Neuronal stem cell (in vitro differentiated cells): ENCODE data around the gene SHMT2.

Experiments
- DNase-seq: peaks from one replicate; pipeline ENCODE4 v3.0.0-alpha.2; 2013; ENCODE audit warnings: low spot score
- H2AFZ ChIP-seq: one replicate; pipeline ENCODE4 v1.6.1; 2013; ENCODE audit warnings: mild to moderate bottlenecking, low read length, inconsistent platforms
- H2AK5ac ChIP-seq: 2 replicates; pipeline ENCODE4 v1.6.1; 2013; ENCODE audit warnings: low read depth, mild to moderate bottlenecking, inconsistent platforms, low read length, moderate library complexity, mixed read lengths
- H2BK120ac ChIP-seq: 2 replicates; pipeline ENCODE4 v1.6.1; 2013; ENCODE audit warnings: low read depth, mild to moderate bottlenecking, inconsistent platforms, low read length, moderate library complexity, mixed read lengths
- H2BK12ac ChIP-seq: one replicate; pipeline ENCODE4 v1.6.1; 2013; ENCODE audit warnings: low read length, inconsistent platforms
- H2BK15ac ChIP-seq: 2 replicates; pipeline ENCODE4 v1.6.1; 2013; ENCODE audit warnings: mild to moderate bottlenecking, low read length, inconsistent platforms, mixed read lengths
- H2BK5ac ChIP-seq: one replicate; pipeline ENCODE4 v1.6.1; 2013; ENCODE audit warnings: inconsistent platforms, mild to moderate bottlenecking, low read length, moderate library complexity
- H3K14ac ChIP-seq: one replicate; pipeline ENCODE4 v1.6.1; 2013; ENCODE audit warnings: low read length, inconsistent platforms
- H3K18ac ChIP-seq: 2 replicates; pipeline ENCODE4 v1.6.1; 2013; ENCODE audit warnings: low read length, inconsistent platforms
- H3K23ac ChIP-seq: 2 replicates; pipeline ENCODE4 v1.6.1; 2013; ENCODE audit warnings: low read depth, mild to moderate bottlenecking, mixed read lengths, low read length, inconsistent platforms; ENCODE audit not compliant: poor library complexity
- H3K27ac ChIP-seq: replicated peaks from 3 replicates; pipeline ENCODE4 v1.5.1; 2013; ENCODE audit warnings: low read length, inconsistent platforms
- H3K27me3 ChIP-seq, 3 experiments: 2 replicates each; pipeline ENCODE4 v1.6.1; 2013; ENCODE audit warnings: low read length in 3 of 3, mild to moderate bottlenecking in 2 of 3, inconsistent platforms in 1 of 3, low read depth in 1 of 3, mixed read lengths in 1 of 3, moderate library complexity in 1 of 3; ENCODE audit not compliant: control insufficient read depth in 3 of 3, insufficient read depth in 3 of 3
- H3K36me3 ChIP-seq, 2 donors: replicated peaks in 1 of 2; 2 replicates each; pipeline ENCODE4 v1.6.1; 2013; ENCODE audit warnings: low read length in 2 of 2; ENCODE audit not compliant: control insufficient read depth in 2 of 2, insufficient read depth in 2 of 2
- H3K4ac ChIP-seq: 2 replicates; pipeline ENCODE4 v1.6.1; 2013; ENCODE audit warnings: inconsistent platforms, mild to moderate bottlenecking, low read length, moderate library complexity
- H3K4me1 ChIP-seq, 2 donors: 1 replicate in 1 of 2; 2 replicates in 1 of 2; pipeline ENCODE4 v1.6.1; 2013; ENCODE audit warnings: low read length in 2 of 2, low read depth in 1 of 2; ENCODE audit not compliant: control insufficient read depth in 2 of 2, insufficient read depth in 1 of 2
- H3K4me2 ChIP-seq: one replicate; pipeline ENCODE4 v1.6.1; 2013; ENCODE audit warnings: mild to moderate bottlenecking, low read length, inconsistent platforms; ENCODE audit not compliant: insufficient read depth, poor library complexity, severe bottlenecking
- H3K4me3 ChIP-seq, 2 donors: 2 replicates each; pipeline ENCODE4 v1.5.1; 2013; ENCODE audit warnings: low read length in 2 of 2, mild to moderate bottlenecking in 2 of 2, inconsistent platforms in 1 of 2, moderate library complexity in 1 of 2
- H3K79me1 ChIP-seq: one replicate; pipeline ENCODE4 v1.6.1; 2013; ENCODE audit warnings: low read depth, mild to moderate bottlenecking, inconsistent platforms, low read length, moderate library complexity
- H3K9ac ChIP-seq: one replicate; pipeline ENCODE4 v1.6.1; 2013; ENCODE audit warnings: mild to moderate bottlenecking, low read depth, low read length, inconsistent platforms; ENCODE audit not compliant: poor library complexity
- H3K9me3 ChIP-seq, 2 donors: replicated peaks in 1 of 2; 2 replicates each; pipeline versions ENCODE3 to v1.6.1; 2013; ENCODE audit warnings: low read length in 2 of 2, mild to moderate bottlenecking in 2 of 2, inconsistent platforms in 1 of 2, low read depth in 1 of 2, mixed read lengths in 1 of 2, moderate library complexity in 1 of 2; ENCODE audit not compliant: control insufficient read depth in 2 of 2, insufficient read depth in 1 of 2
- H4K8ac ChIP-seq: one replicate; pipeline ENCODE4 v1.6.1; 2013; ENCODE audit warnings: low read depth, mild to moderate bottlenecking, inconsistent platforms, low read length, moderate library complexity
- H4K91ac ChIP-seq: one replicate; pipeline ENCODE4 v1.6.1; 2013; ENCODE audit warnings: low read length, low read depth, mild to moderate bottlenecking, inconsistent platforms; ENCODE audit not compliant: poor library complexity
- WGBS, 2 donors: extraction: QIAGEN DNeasy Blood & Tissue Kit; methylation state at CpG; one replicate each; pipeline ENCODE4 v1.1.7; 2013; ENCODE audit warnings: missing lambda C conversion rate in 2 of 2, mixed read lengths in 1 of 2; ENCODE audit not compliant: insufficient read length in 2 of 2, insufficient replicate concordance in 1 of 2; ENCODE audit errors: extremely low coverage in 2 of 2; 5-methylcytosine and 5-hydroxymethylcytosine counted together

Gene SHMT2

DNA sequence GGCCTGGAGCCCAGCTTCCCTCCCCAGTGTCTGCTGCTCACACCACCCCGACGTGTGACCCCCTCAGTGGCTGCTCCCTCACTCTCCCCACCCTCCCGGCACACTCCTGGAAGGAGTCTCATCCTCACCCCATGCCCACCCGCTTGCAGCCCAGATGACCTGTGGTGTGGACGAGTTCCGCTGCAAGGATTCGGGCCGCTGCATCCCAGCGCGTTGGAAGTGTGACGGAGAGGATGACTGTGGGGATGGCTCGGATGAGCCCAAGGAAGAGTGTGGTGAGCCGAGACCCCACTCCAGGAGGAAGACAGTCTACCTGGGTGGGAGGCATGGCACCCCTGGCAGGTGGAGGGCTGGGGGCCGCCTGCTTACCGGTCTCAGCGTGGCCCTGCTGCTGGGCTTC lies 27.9 kb upstream of the SHMT2 start:
- no CpG with 5 or more reads among the region's 16 CpGs for WGBS, 2 donors
- H3K79me1 ChIP-seq, result peaks cover 8% of the 10 kb centered on the region
- H3K4me3 ChIP-seq, result no peak overlapping the region
- peak overlapping the region; percentile 60 for H3K9ac ChIP-seq
- no peak overlapping the region for H3K27ac ChIP-seq
- no peak overlapping the region for H3K18ac ChIP-seq
- H2BK15ac ChIP-seq, result no peak overlapping the region
- H2AFZ ChIP-seq, result no peak overlapping the region
- H2BK12ac ChIP-seq, result no peak overlapping the region
- H3K23ac ChIP-seq, result no peak overlapping the region
- no peak for DNase-seq
- H3K4me1 ChIP-seq, result no peaks in the 10 kb centered on the region
- H4K8ac ChIP-seq, result no peak overlapping the region
- H3K36me3 ChIP-seq, result peaks cover 89 to 100% of the 10 kb centered on the region in 2 donors
- no peak overlapping the region for H2BK120ac ChIP-seq
- H3K4ac ChIP-seq, result no peak overlapping the region
- no peak overlapping the region for H3K14ac ChIP-seq
- peaks cover 0 to 1% of the 10 kb centered on the region in 2 donors for H3K9me3 ChIP-seq
- H3K27me3 ChIP-seq, result no peaks in the 10 kb centered on the region
- no peak overlapping the region for H3K4me2 ChIP-seq
- no peak overlapping the region for H2BK5ac ChIP-seq
- H4K91ac ChIP-seq, result no peak overlapping the region
- H2AK5ac ChIP-seq, result no peak overlapping the region

DNA sequence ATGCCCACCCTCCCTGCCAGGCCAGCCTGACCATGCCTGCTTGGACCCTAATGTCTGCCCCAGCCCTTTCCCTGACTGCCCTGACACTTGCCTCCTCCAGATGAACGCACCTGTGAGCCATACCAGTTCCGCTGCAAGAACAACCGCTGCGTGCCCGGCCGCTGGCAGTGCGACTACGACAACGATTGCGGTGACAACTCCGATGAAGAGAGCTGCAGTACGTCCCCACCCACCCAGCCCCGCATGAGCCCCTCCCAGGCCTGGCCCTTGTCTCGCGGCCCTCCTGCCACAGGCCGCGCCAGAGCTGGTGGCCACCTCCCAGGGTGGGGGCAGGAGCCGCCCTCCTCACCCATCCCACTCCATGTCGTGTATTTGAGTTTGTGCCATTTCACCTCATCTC lies 27.2 kb upstream of the SHMT2 start:
- peaks cover 0 to 1% of the 10 kb centered on the region in 2 donors for H3K9me3 ChIP-seq
- no peak overlapping the region for H3K4ac ChIP-seq
- H2BK120ac ChIP-seq, result no peak overlapping the region
- no peaks in the 10 kb centered on the region for H3K4me1 ChIP-seq
- H2BK5ac ChIP-seq, result no peak overlapping the region
- H2AFZ ChIP-seq, result no peak overlapping the region
- H4K91ac ChIP-seq, result no peak overlapping the region
- H3K18ac ChIP-seq, result no peak overlapping the region
- no peak overlapping the region for H3K4me2 ChIP-seq
- H3K23ac ChIP-seq, result peak overlapping the region; percentile 73
- no peak overlapping the region for H2BK15ac ChIP-seq
- DNase-seq, result no peak
- H3K4me3 ChIP-seq, result no peak overlapping the region
- no peak overlapping the region for H2BK12ac ChIP-seq
- H3K79me1 ChIP-seq, result peaks cover 8% of the 10 kb centered on the region
- no peak overlapping the region for H3K9ac ChIP-seq
- H2AK5ac ChIP-seq, result no peak overlapping the region
- H3K36me3 ChIP-seq, result peaks cover 83 to 95% of the 10 kb centered on the region in 2 donors
- WGBS, 2 donors, result no CpG with 5 or more reads among the region's 19 CpGs
- no peak overlapping the region for H3K14ac ChIP-seq
- no peak overlapping the region for H4K8ac ChIP-seq
- no peaks in the 10 kb centered on the region for H3K27me3 ChIP-seq
- no peak overlapping the region for H3K27ac ChIP-seq

DNA sequence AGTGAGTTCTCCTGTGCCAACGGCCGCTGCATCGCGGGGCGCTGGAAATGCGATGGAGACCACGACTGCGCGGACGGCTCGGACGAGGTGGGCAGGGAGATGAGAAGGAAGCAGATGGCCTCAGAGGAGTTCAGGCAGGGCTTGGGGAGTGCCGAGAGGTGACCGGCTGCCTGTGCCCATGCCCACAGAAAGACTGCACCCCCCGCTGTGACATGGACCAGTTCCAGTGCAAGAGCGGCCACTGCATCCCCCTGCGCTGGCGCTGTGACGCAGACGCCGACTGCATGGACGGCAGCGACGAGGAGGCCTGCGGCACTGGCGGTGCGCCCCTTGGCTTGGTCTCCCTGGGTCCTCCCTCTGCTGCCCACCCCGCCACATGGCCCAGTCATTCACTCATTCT lies 26.3 kb upstream of the SHMT2 start:
- no peak overlapping the region for H2AK5ac ChIP-seq
- H4K91ac ChIP-seq, result no peak overlapping the region
- no peak overlapping the region for H2AFZ ChIP-seq
- WGBS, 2 donors, result no CpG with 5 or more reads among the region's 28 CpGs
- no peak overlapping the region for H3K4me2 ChIP-seq
- H3K18ac ChIP-seq, result no peak overlapping the region
- peaks cover 8% of the 10 kb centered on the region for H3K79me1 ChIP-seq
- H3K23ac ChIP-seq, result peak overlapping the region; percentile 55
- H2BK120ac ChIP-seq, result no peak overlapping the region
- H3K14ac ChIP-seq, result peak overlapping the region; percentile 8
- H3K27me3 ChIP-seq, result no peaks in the 10 kb centered on the region
- H3K9ac ChIP-seq, result peak overlapping the region; percentile 24
- H3K9me3 ChIP-seq, result peaks cover 0 to 1% of the 10 kb centered on the region in 2 donors
- no peaks in the 10 kb centered on the region for H3K4me1 ChIP-seq
- H2BK5ac ChIP-seq, result no peak overlapping the region
- H2BK12ac ChIP-seq, result no peak overlapping the region
- H3K4ac ChIP-seq, result no peak overlapping the region
- H3K36me3 ChIP-seq, result peaks cover 79 to 95% of the 10 kb centered on the region in 2 donors
- no peak for DNase-seq
- H3K27ac ChIP-seq, result no peak overlapping the region
- H4K8ac ChIP-seq, result no peak overlapping the region
- H3K4me3 ChIP-seq, result no peak overlapping the region
- no peak overlapping the region for H2BK15ac ChIP-seq

- H2BK15ac ChIP-seq, result no peak overlapping the region
- H3K18ac ChIP-seq, result no peak overlapping the region
- H3K9ac ChIP-seq, result no peak overlapping the region
- DNase-seq, result no peak
- H3K36me3 ChIP-seq, result peaks cover 77 to 95% of the 10 kb centered on the region in 2 donors
- no peak overlapping the region for H2AFZ ChIP-seq
- H2BK12ac ChIP-seq, result no peak overlapping the region
- H3K27me3 ChIP-seq, result no peaks in the 10 kb centered on the region
- no peak overlapping the region for H3K4ac ChIP-seq
- H4K8ac ChIP-seq, result no peak overlapping the region
- no peak overlapping the region for H3K4me2 ChIP-seq
- H4K91ac ChIP-seq, result no peak overlapping the region
- H3K79me1 ChIP-seq, result peaks cover 5% of the 10 kb centered on the region
- no peak overlapping the region for H2AK5ac ChIP-seq
- H3K4me3 ChIP-seq, result no peak overlapping the region
- H3K4me1 ChIP-seq, result no peaks in the 10 kb centered on the region
- H3K9me3 ChIP-seq, result peaks cover 0 to 1% of the 10 kb centered on the region in 2 donors
- peak overlapping the region; percentile 39 for H2BK5ac ChIP-seq
- no peak overlapping the region for H3K14ac ChIP-seq
- no CpG with 5 or more reads among the region's 11 CpGs for WGBS, 2 donors
- no peak overlapping the region for H3K23ac ChIP-seq
- no peak overlapping the region for H3K27ac ChIP-seq
- no peak overlapping the region for H2BK120ac ChIP-seq
Measured at GRCh38 chr12:57203791-57204190, 25.7 kb upstream of the SHMT2 start.
